NCI-H748 (cell line): Measurements from ENCODE around the gene FGF19.
A peak's percentile ranks its signal among the peaks of the same experiment; 100 is the strongest.
"Not testable (repeated sequence)": the region's sequence is repeated elsewhere in the genome, so short reads cannot be mapped to it uniquely, and the experiment has no call there.

ENCODE experiments used
- DNase-seq: peaks from one replicate; lab custom pipeline; 2025; ENCODE audit not compliant: unreplicated experiment; lab: John Stamatoyannopoulos, UW

Gene FGF19

DNA sequence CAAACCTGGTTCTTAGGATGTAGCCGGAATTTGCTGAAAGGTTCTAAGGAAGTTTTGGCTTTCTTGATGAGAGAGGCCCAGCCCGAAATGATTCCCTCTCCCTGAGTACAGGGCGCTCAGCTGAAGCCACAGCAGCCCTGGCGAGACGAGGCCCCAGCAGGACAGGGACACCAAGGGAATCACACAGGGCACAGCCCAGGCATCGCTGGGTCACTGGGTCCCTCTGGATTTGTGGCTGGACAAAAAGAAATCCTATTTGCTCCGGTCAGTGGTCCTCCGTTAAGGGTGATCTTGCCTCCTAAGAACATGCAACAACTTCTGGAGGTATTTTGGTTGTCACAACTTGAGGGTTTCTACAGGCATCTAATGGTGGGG lies 6.4 kb downstream of the FGF19 start:
- no peak for DNase-seq

DNA sequence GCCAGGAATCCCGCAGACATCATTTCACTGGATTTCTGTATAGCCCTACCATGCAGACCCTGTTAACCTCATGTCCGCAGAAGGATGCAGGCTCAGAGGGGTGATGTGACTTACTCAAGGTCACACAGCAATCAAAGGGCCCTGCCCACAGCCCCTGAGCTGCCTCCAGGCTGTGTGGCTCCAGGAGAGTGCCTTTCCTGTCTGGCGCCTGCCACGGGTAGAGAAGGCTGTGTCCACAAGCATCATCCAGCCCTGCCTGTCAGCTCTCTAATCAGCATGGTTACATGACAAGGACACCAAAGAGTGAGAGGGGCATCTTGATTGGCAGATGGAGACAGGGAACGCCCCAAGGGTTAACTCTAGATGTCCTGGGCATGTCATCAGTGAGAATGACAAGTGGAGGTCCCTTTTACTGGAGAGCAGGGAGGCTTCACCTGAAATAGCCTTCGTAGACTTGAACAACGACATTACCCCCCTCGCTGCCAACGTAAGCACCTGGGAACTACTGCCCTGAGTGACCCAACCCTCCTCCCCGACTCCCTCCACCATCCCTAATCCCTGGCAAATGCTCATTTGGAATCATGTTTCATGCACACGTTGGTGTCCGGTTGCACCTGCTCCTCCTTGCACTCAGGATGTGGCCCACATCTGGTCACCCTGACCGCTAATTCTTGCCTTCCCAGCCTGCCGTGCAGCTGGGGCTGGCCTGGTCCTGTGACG lies 6.9 kb downstream of the FGF19 start:
- peak; percentile 72 for DNase-seq

DNA sequence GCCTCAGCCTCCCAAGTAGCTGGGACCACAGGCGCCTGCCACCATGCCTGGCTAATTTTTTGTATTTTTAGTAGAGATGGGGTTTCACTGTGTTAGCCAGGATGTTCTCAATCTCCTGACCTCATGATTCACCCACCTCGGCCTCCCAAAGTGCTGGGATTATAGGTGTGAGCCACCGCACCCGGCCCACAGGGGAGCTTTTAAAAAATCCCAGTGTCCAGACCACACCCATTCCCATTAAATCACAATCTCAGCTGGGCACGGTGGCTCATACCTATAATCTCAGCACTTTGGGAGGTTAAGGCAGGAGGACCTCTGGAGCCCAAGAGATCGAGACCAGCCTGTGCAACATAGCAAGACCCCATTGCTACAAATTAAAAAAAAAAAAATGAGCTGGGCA lies 7.8 kb downstream of the FGF19 start:
- DNase-seq, result not testable (repeated sequence)

DNA sequence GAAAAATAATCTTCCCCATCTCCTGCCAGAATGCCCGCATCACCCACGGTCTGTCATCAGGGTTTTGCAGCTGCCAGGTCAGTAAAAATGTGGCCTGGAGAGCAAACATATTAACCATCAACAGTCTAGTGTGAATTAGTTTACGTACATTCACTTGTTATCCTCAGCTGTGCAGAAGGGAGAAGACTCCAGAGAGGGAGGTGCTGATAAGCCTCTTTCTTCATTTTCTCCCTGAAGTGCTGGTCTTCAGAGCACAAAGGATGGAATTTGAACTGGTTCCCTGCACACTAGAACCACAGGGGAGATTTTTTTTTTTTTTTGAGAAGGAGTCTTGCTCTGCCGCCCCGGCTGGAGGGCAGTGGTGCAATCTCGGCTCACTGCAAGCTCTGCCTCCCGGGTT lies 8.2 kb downstream of the FGF19 start:
- DNase-seq, result no peak

DNA sequence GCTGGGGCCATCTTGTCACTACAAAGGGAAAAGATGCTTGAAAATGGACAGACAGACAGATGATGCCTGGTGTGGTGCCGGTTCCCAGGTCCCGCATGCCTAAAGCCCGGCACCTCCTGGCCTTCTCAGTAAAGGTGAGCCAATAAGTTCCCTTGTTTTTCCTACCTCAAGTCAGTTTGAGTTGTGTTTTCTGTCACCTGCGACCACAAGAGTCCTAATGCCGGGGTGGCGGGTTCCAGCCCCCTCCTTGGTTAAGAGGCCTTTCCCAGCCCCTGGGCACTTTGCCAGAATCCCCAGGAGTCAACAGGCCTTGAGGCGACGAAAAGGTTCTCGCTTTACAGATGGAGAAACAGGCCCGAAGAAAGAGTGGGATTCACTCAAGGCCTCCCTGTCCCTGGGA lies 9.0 kb downstream of the FGF19 start:
- peak; percentile 25 for DNase-seq

DNA sequence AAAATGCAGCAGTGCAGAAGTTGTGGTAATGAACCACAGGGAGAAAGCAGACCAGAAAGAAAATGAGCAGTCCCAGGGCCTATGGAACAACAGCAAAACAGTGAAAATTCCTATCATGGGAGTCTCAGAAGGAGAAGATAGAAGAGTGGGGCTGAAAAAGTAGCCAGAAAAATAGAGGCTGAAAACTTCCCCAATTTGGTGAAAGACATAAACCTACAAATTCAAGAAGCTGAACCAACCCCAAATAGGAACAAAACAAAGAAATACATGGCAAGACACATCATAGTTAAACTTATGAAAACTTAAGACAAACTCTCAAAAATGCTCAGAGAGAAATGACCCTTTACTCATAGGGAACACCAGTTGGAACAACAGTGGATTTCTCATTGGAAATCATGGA lies 11.4 kb downstream of the FGF19 start:
- DNase-seq, result no peak

DNA sequence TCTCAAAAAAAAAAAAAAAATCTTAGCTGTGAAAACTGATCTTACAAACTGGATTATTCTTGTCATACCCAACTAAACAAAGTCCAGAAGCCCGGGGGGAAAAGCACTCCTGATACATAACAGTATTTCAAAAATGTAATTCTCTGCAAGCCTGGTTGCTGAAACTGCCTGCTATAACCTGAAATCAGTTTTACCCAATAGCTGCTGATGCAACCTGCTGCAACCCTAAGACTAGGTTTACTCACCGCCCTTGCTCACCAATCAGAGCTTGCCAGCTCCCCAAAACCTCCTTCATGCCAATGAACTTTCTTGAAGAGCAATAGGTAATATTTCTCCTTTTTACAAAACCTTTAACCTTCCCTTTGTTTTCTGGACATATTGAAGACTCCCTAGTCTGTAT lies 12.4 kb downstream of the FGF19 start:
- no peak for DNase-seq

DNA sequence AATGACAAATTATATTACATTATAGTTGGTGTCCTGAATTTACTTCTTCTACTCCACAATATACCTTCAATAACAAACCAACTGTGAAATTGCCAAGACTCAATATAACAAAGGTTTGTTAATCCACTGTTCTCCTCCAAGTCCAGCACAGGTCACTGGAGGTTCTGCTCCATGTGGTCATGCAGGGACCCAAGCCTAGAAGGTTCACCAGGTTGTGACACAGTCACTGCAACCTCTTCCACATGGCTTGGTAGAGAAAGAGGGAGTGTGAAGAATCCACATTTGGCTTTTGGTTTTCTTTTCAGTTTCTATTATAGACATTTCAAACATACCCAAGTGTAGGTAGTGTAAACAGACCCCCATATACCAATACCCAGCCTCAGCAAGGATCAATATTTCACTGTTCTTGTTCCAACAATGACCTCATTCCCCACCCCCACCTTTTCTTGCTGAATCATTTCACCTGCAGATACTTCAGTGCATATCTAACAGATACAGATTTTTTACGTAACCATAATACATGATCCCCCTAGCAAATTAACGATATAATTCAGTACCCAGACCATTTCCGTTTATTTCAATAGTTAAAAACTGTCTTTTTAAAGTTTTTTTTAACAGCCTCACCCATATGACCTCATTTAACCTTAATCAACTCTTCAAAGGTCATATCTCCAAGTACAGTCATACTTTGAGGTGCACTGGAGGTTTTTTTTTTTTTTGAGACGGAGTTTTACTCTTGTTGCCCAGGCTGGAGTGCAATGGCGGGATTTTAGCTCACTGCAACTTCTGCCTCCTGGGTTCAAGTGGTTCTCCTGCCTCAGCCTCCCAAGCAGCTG lies 14.1 kb downstream of the FGF19 start:
- DNase-seq, result no peak

DNA sequence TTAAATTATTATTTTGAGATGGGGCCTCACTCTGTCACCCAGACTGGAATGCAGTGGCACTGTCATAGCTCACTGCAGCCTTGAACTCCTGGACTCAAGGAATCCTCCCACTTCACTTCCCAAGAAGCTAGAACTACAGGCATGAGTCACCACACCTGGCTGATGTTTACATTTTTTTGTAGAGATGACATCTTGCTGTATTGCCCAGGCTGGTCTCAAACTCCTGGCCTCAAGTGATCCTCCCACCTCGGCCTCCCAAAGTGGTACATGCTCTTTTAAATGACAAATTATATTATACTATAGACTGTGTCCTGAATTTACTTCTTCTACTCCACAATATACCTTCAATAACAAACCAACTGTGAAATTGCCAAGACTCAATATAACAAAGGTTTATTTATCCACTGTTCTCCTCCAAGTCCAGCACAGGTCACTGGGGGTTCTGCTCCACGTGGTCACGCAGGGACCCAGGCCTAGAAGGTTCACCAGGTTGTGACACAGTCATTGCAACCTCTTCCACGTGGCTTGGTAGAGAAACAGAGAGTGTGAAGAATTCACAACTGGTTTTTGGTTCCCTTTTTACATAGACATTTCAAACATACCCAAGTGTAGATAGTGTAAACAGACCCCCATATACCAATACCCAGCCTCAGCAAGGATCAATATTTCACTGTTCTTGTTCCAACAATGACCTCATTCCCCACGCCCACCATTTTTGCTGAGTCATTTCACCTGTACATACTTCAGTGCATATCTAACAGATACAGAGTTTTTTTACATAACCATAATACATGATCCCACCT lies 15.7 kb downstream of the FGF19 start:
- peak; percentile 55 for DNase-seq

DNA sequence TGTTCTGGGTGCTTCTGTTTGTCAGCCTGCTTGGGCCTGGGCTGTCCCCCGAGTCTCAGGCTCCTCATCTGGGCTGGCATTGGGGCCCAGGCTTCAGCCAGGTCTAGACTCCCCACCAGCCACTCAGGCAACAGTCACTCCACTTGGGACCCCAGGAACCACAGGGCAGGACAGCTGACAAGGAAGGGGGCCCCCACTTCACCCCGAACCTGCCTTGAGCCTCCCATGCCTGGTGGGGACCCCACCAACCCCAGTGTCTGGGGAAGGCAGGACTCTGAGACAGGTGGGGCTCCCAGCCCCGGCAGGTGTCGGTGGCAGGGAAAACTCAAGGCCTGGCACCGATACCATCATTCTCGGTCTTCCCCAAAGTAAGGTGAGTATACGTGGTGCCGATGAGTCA lies 17.0 kb downstream of the FGF19 start:
- DNase-seq, result no peak

DNA sequence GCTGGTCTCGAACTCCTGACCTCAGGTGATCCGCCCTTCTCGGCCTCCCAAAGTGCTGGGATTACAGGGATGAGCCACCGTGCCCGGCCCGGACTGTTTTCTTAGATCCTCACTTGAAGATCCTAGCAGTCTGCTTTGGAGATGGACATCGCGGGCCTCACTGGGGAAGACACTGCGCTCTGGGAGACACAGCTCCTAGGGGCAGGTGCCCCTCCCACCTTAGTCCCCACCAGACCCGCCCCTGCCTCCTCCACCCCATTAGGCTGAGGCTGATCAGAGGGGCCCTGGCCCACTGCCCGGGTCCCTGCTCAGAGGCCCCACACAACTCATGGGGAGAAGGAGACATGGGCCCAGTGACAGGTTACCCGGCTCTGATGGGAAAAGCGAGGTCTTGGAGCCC lies 17.4 kb downstream of the FGF19 start:
- DNase-seq, result no peak

DNA sequence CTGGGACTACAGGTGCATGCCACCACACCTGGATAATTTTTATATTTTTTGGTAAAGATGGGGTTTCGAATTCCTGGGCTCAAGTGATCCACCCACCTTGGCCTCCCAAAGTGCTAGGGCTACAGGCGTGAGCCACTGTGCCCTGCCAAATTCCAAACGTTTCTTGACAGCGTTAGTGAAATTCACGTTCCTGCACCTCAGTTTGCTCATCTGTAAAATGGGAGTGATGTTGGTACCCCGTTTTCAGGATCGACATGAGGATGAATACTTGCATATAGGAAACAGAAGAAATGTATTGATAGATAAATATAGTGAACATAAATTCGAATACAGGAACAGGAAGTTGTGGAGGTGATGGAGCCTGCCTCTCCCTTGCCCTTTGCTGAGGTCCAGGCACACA lies 18.5 kb downstream of the FGF19 start:
- DNase-seq, result no peak

DNA sequence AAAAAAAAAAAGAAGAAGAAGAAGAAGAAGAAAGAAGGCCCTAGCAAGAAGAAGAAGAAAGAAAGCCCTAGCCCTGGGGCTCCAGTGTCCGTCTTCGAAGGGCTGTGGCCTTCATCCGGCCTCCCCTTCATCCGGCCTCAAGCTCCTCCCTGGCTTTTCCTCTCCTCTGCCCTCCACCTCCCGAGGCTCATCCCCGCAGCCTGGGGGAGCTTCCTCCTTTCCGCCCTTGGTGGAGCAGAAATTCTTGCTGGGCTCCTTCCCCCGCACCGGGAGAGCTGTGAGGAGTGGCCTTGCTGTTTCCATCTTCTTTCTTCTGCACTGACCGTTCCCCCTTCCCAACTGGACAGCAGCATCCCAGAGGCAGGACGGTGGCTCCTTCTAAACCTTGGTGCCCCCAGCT lies 19.2 kb downstream of the FGF19 start:
- no peak for DNase-seq

DNA sequence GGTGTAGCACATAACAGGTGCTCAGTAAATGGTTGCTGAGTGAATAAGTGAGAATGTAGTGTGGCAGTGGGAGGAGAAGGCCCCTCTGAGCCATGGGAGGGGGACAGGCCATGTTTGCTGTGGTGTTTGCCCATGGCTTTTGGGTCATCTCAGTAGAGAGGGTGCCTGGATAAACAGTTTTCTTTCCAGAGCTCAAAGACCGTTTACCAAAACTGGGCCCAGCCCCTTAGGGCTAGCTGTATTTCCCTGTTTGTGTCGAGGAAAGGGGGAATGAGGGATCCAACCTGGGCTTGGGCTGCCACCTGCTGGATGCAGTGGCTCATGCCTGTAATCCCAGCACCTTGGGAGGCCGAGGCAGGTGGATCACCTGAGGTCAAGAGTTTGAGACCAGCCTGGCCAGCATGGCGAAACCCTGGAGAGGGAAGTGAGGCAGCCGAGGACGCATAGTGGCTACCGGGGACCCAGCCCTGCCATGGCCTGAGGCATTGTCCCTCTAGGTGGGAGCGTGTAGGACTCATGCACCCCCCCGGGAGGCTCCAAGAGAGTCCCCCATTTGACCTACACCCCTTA lies 20.0 kb downstream of the FGF19 start:
- peak; percentile 40 for DNase-seq

DNA sequence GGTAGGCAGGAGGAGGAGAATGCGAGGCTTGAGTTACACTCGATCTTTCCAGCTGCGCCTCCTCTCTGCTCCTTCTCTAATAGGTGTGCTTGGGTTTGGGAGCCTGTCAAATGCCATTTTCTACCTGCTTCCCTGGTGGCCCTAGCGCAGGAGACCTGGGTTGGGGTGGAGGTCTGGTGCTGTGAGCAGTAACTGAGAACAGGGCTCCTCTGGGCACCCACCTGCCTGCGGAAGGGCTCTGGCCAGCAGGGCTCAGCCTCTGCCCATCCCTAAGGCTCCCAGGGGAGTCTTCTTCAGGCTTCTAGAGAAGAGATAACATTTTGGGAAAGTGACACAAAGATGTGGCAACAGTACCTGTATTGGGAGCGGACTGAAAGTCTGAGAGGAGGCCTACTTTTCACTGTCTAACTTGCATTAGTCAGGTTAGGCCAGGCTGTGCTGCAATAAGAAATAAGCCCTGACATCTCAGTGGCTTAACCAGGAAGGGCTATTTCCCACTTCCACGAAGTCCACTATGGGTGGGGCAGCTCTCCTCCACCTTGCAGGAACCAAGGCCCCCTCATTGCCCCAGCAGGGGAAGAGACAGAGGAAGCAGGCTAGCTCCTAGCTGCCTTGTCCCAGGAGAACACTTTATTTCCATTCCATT lies 21.0 kb downstream of the FGF19 start:
- DNase-seq, result no peak

DNA sequence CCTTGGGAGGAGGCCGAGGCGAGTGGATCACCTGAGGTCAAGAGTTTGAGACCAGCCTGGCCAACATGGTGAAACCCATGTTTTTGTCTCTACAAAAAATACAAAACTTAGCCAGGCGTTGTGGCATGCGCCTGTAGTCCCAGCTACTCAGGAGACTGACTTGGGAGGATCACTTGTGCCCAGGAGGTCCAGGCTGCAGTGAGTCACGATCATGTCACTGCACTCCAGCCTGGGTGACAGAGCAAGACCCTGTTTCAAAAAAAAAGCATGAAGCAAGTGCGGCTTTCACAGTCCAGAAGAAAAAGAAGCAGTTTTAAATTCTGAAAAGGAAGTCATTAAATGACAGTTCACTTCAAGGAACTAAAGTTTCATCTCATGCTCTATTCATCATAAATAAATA lies 21.6 kb downstream of the FGF19 start:
- no peak for DNase-seq

DNA sequence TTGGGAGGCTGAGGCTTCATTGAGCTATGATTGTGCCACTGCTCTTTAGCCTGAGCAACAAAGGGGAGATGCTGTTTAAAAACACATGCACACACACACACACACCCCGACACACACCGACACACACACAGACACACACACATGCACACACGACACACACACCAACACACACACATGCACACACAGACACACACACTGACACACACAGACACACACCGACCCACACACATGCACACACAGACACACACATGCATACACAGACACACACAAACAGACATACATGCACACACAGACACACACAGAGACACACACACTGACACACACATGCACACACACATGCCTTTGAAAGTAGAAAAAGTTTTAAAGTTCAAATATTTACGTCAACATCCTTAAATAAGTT lies 23.1 kb downstream of the FGF19 start:
- no peak for DNase-seq

DNA sequence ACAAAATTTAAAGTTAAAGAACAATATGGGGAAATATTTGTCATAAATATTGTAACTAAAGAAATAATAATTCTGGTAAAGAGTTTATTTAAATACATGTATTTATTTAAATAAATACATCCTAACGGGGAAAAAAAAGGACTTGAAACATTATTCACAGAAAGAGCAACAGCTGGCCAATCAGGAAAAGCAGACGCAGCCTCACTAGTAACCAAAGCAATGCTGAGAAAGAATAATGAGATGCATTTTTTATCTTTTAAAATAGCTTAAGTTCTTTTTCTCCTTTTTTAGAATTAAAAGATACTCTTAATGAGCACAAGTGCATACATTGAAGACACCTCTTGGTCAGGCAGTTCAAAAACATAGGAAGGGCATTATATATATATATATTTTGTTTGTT lies 26.1 kb downstream of the FGF19 start:
- no peak for DNase-seq

DNA sequence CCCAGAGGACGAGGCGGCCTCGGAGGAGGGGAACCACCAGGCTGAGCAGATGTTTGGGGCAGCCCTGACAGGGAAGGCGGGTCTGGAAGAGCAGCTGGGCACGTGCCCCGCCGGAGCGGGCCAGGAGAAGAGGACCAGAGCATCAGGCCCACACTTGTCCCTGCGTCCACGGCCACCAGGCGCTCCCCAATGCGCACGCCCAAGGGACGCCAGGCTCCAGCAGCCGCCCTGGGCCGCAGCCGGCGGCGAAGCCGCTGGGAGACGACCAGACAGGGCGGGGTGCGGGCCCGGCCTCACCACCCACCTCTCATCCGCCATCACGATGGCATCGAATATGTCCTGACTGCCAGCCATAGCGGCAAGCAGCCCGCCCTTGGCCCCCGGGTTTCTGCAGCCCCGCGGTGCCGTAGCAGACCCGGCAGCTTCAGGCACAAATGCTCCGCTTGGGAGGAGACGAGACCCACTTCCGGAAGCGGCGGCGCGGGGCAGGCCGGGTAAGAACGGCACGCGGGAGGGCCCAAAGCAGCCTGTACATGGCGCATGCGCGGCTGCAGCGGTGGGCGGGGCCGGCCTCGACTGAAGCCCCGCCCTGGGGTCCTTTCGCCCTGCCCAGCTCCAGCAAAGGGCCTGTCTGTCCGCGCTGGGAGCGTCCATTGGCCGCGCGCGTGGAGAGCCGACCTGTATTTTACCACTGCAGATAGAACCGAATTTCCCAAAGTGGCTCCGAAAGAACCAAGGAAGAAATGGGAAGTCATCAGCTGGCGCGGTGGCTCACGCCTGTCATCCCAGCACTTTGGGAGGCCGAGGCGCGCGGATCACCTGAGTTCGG lies 28.7 kb downstream of the FGF19 start, which contains the start of gene LTO1:
LTO1 (minus strand) TSS at position 468 of the 829 bp plus-strand sequence; CDS start at position 354, 114 bp downstream.
- peak; percentile 90 for DNase-seq
